Cardiac fibroblast (primary cell): ENCODE results near the gene ZDHHC4.

Experiments
- DNase-seq, 2 donors: peaks; one replicate each; pipeline versions ENCODE4 v3.0.0 to v3.0.0-alpha.2; 2010; ENCODE audit warnings: low read depth in 2 of 2
- H3K4me3 ChIP-seq, 2 donors: replicated peaks in 1 of 2; 1 replicate in 1 of 2; 2 replicates in 1 of 2; pipeline ENCODE4 v1.5.1; 2011; ENCODE audit warnings: low read depth in 2 of 2, low read length in 2 of 2, mild to moderate bottlenecking in 2 of 2, moderate library complexity in 1 of 2
- CTCF ChIP-seq: IDR thresholded peaks from one replicate; pipeline ENCODE4 v1.5.1; 2011; ENCODE audit warnings: low read depth, mild to moderate bottlenecking, low read length, inconsistent platforms

The ZDHHC4 gene

GRCh38 chr7:6577369-6578113 is at the start of gene ZDHHC4:
TSS of gene ZDHHC4 (plus strand) at chr7:6577454. CDS start at chr7:6580562, 3,108 bp downstream.
- no peak for TF ChIP-seq CTCF
- H3K4me3 ChIP-seq: peak within 1 kb of the TSS; percentile 70 to 74
- DNase-seq: peak; percentile 89 to 95

GRCh38 chr7:6528401-6529130 is 48.7 kb upstream of the ZDHHC4 start:
- H3K4me3 ChIP-seq: no peak overlapping the region
- TF ChIP-seq CTCF: no peak
- DNase-seq: no peak

GRCh38 chr7:6529643-6530042 is 47.6 kb upstream of the ZDHHC4 start:
- DNase-seq: no peak
- TF ChIP-seq CTCF: no peak
- H3K4me3 ChIP-seq: no peak overlapping the region

- H3K4me3 ChIP-seq: peak overlapping the region; percentile 18 to 27
- no peak for TF ChIP-seq CTCF
- no peak for DNase-seq
Observed at GRCh38 chr7:6530626-6531491, 46.4 kb upstream of the ZDHHC4 start.

- no peak for TF ChIP-seq CTCF
- DNase-seq: no peak
- no peak overlapping the region for H3K4me3 ChIP-seq
Observed at GRCh38 chr7:6531492-6532279, 45.6 kb upstream of the ZDHHC4 start.

- TF ChIP-seq CTCF: no peak
- no peak for DNase-seq
- no peak overlapping the region for H3K4me3 ChIP-seq
Observed at GRCh38 chr7:6532516-6532915, 44.7 kb upstream of the ZDHHC4 start.
